Suprapubic skin (tissue), 4 donors: ENCODE measurements around the gene SLC2A4. TPM values are rescaled to one million over a fixed set of nuclear protein-coding genes. Genes with fewer than 3 reads are reported as not detected.
A peak's percentile ranks its signal among the peaks of the same experiment; 100 is the strongest.

Experiments
- DNase-seq, 2 donors: peaks; one replicate each; pipeline ENCODE4 v3.0.0-alpha.2; 2019; ENCODE audit warnings: low spot score in 2 of 2
- H3K27ac ChIP-seq: fragments of 200-600 bp; sonication (generic); one replicate; pipeline ENCODE4 v1.5.1; 2019
- H3K27me3 ChIP-seq: fragments of 200-600 bp; sonication (generic); one replicate; pipeline ENCODE4 v1.5.1; 2019
- H3K36me3 ChIP-seq: fragments of 200-600 bp; sonication (generic); one replicate; pipeline ENCODE4 v1.5.1; 2019
- H3K4me1 ChIP-seq: fragments of 200-600 bp; sonication (generic); one replicate; pipeline ENCODE4 v1.5.1; 2019
- H3K4me3 ChIP-seq: fragments of 200-600 bp; sonication (generic); one replicate; pipeline ENCODE4 v1.5.1; 2019; ENCODE audit warnings: mild to moderate bottlenecking
- H3K9me3 ChIP-seq: fragments of 200-600 bp; sonication (generic); one replicate; pipeline ENCODE4 v1.5.1; 2019
- CTCF ChIP-seq, 2 donors: fragments of 200-600 bp in 1 of 2; fragments of 450-650 bp in 1 of 2; sonication (generic) in 1 of 2; IDR thresholded peaks; one replicate each; pipeline ENCODE4 v1.5.1; 2016 to 2019; ENCODE audit warnings: antibody characterized with exemption in 2 of 2, mild to moderate bottlenecking in 1 of 2, moderate library complexity in 1 of 2
- EP300 ChIP-seq: sonication (generic); formaldehyde crosslinking; IDR thresholded peaks from one replicate; pipeline ENCODE4 v1.6.1; 2017; ENCODE audit warnings: antibody characterized with exemption
- POLR2A ChIP-seq, 2 donors: fragments of 450-650 bp; IDR thresholded peaks; one replicate each; pipeline ENCODE4 v1.6.1; 2017; ENCODE audit warnings: antibody characterized with exemption in 2 of 2, mild to moderate bottlenecking in 2 of 2, moderate library complexity in 2 of 2
- POLR2AphosphoS5 ChIP-seq, 3 donors: sonication (generic); formaldehyde crosslinking; IDR thresholded peaks; one replicate each; pipeline ENCODE4 v1.6.1; 2017; ENCODE audit warnings: antibody characterized with exemption in 3 of 3
- WGBS: methylation state at CpG from one replicate; pipeline ENCODE4 v1.1.5; 2018; 5-methylcytosine and 5-hydroxymethylcytosine counted together
- total RNA-seq, 4 donors: library from RNA; depleted of rRNA; stranded (reverse); fragments of >200 nt; gene quantifications; one replicate each; pipeline ENCODE4 v1.1.0, GENCODE V29; 2016

The SLC2A4 gene
- total RNA-seq, 4 donors from 2014 or later, result 2.4 to 19.4 (median 10.8) TPM

- Histone ChIP-seq H3K9me3 (no peaks in the 10 kb centered on the region), H3K4me3 (peak overlapping the region; percentile 46), H3K27ac (peak overlapping the region; percentile 76), H3K4me1 (peaks cover 57% of the 10 kb centered on the region), H3K36me3 (no peaks in the 10 kb centered on the region), H3K27me3 (peaks cover 59% of the 10 kb centered on the region)
- TF ChIP-seq EP300 (no peak), CTCF (IDR thresholded peaks at IDR 0.05) (no peak), POLR2AphosphoS5 (IDR thresholded peaks at IDR 0.05) (no peak), POLR2A (IDR thresholded peaks at IDR 0.05) (no peak)
- 6% methylated on average over 40 of the region's 75 CpGs for WGBS
- no peak for DNase-seq
Observed at GRCh38 chr17:7293816-7294613, 12.5 kb downstream of the SLC2A4 start.

- TF ChIP-seq POLR2AphosphoS5 (IDR thresholded peaks at IDR 0.05), result no peak
- no peak for TF ChIP-seq POLR2A (IDR thresholded peaks at IDR 0.05)
- TF ChIP-seq CTCF (IDR thresholded peaks at IDR 0.05), result no peak
- no peak for TF ChIP-seq EP300
- H3K27me3 ChIP-seq, result peaks cover 52% of the 10 kb centered on the region
- no peak for DNase-seq
Observed at GRCh38 chr17:7294614-7295153, 13.2 kb downstream of the SLC2A4 start, which contains the start of gene YBX2. Gene YBX2 (minus strand): TSS chr17:7294639. CDS start chr17:7294500, 139 bp downstream.

DNA sequence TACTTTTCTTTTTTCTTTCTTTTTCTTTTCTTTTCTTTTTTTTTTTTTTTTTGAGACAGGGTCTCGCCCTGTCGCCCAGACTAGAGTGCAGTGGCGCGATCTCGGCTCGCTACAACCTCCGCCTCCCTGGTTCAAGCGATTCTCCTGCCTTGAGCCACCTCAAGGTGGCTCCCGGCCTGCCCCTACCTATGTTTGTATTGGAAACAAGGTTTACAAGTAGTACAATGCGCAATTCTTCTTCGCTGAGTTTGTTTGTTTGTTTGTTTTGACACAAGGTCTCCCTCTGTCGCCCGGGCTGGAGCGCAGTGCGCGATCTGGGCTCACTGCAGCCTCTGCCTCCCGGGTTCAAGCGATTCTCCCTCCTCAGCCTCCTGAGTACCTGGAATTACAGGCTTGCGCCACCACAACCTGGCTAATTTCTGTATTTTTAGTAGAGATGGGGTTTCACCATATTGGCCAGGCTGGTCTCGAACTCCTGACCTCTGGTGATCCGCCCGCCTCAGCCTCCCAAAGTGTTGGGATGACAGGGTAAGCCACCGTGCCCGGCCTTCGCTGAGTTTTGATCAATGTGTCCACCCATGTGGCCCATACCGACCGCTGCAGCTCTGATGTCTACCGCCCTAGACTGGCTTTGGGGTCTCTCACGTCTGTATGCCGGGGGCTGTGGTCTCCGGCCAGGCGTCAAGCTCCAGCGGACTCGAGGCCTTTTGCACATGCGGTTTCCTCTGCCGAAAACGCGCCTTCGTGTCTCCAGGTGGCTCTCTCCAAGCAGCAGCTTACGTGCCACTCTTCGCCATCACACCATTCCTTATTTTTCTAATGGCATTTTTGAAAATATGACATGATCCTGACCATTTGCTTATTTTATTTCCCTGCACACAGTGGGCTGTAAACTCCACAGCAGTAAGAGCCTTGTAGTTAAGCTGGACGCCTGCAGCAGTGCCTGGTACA is 14.0 kb downstream of the SLC2A4 start:
- Histone ChIP-seq H3K27ac (peak overlapping the region; percentile 76), H3K4me1 (peaks cover 57% of the 10 kb centered on the region), H3K27me3 (peaks cover 44% of the 10 kb centered on the region), H3K9me3 (no peaks in the 10 kb centered on the region), H3K4me3 (peak overlapping the region; percentile 46), H3K36me3 (no peaks in the 10 kb centered on the region)
- DNase-seq, result no peak
- WGBS, result 47% methylated on average over 38 of the region's 42 CpGs
- TF ChIP-seq POLR2AphosphoS5 (IDR thresholded peaks at IDR 0.05) (no peak), CTCF (IDR thresholded peaks at IDR 0.05) (no peak), POLR2A (IDR thresholded peaks at IDR 0.05) (no peak), EP300 (no peak)

More at GRCh38 chr17:7294614-7295153, 13.2 kb downstream of the SLC2A4 start, which contains the start of gene YBX2:
- H3K4me3 ChIP-seq, result peak within 1 kb of the TSS; percentile 46
- peak within 1 kb of the TSS; percentile 76 for H3K27ac ChIP-seq
- H3K9me3 ChIP-seq, result no peaks in the 10 kb centered on the region
- 2% methylated on average over 33 of the region's 57 CpGs for WGBS
- H3K4me1 ChIP-seq, result peaks cover 57% of the 10 kb centered on the region
- no peaks in the 10 kb centered on the region for H3K36me3 ChIP-seq

DNA sequence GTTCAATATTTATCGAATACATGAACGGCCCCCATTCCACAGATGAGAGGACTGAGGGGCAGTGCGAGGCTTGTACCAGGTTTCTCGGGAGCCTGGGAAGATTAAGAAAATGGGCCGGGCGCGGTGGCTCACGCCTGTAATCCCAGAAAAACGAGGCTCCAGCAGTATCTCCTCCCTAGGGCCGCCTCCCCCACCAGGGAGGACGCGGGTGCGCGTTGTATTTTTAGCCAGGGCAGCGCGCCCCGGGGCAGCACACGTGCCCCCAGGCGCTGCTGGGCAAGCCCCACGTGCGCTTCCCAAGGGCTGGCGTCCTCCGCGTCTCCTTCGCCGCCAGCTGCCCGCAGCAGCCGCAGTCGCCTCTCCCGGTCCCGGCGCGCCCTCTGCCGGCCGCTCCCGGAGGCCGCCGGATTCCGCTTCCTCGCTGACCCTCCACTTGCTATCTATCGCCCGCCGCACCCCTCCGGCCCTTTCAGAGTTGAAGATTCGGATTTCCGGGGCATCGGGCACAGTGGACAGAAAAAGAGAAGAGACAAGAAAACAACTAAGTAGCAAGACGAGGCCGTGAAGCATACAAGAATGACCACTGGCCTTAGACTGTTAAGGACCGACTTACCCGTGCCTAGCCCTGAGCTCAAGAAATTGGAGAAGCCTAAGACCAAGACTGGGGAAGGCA is 14.8 kb downstream of the SLC2A4 start:
- peak in 1 of 2 donors; percentile 90 for DNase-seq
- Histone ChIP-seq H3K9me3 (no peaks in the 10 kb centered on the region), H3K27ac (peak overlapping the region; percentile 7), H3K4me3 (peak overlapping the region; percentile 20), H3K4me1 (peaks cover 55% of the 10 kb centered on the region), H3K27me3 (peaks cover 36% of the 10 kb centered on the region), H3K36me3 (no peaks in the 10 kb centered on the region)
- no peak for TF ChIP-seq EP300
- TF ChIP-seq POLR2AphosphoS5 (IDR thresholded peaks at IDR 0.05), result peak in 1 of 3 donors; percentile 61
- TF ChIP-seq POLR2A (IDR thresholded peaks at IDR 0.05), result no peak
- peak; percentile 91 to 95 for TF ChIP-seq CTCF (IDR thresholded peaks at IDR 0.05)
- WGBS, result 6% methylated on average over 30 of the region's 51 CpGs
